Calu3 (cell line): ENCODE measurements around the gene NDUFB6. TPM values are rescaled to one million over a fixed set of nuclear protein-coding genes. Genes with fewer than 3 reads are reported as not detected.

Source experiments
- BruUV-seq: library from RNA; stranded (reverse); fragments of 400-500 nt; replicated peaks from 2 replicates; lab custom pipeline; 2021; lab: Mats Ljungman, UMichigan
- CTCF ChIA-PET: fragments of 300-600 bp; sonication (Branson Sonifier 250); formaldehyde crosslinking; loops from one replicate; lab custom pipeline; 2022; ENCODE audit warnings: antibody characterized with exemption; lab: Charles Lee
- DNase-seq: peaks from one replicate; pipeline ENCODE4 v3.0.0; 2022
- H3K27ac Mint-ChIP-seq: one replicate; pipeline ENCODE4 v1.8.0; 2022; ENCODE audit warnings: mixed read lengths; ENCODE audit not compliant: unreplicated experiment
- H3K27me3 Mint-ChIP-seq: one replicate; pipeline ENCODE4 v1.8.0; 2022; ENCODE audit warnings: mixed read lengths; ENCODE audit not compliant: unreplicated experiment
- H3K36me3 Mint-ChIP-seq: one replicate; pipeline ENCODE4 v1.8.0; 2022; ENCODE audit warnings: mild to moderate bottlenecking, moderate library complexity, mixed read lengths; ENCODE audit not compliant: insufficient read depth, unreplicated experiment
- H3K4me1 Mint-ChIP-seq: one replicate; pipeline ENCODE4 v1.8.0; 2022; ENCODE audit warnings: mild to moderate bottlenecking, low read depth, mixed read lengths; ENCODE audit not compliant: unreplicated experiment
- H3K4me3 Mint-ChIP-seq: one replicate; pipeline ENCODE4 v1.8.0; 2022; ENCODE audit warnings: mild to moderate bottlenecking, low read depth, moderate library complexity, mixed read lengths; ENCODE audit not compliant: unreplicated experiment
- H3K9me3 Mint-ChIP-seq: one replicate; pipeline ENCODE4 v1.8.0; 2022; ENCODE audit warnings: low read depth, mixed read lengths; ENCODE audit not compliant: unreplicated experiment
- intact Hi-C: fragments of 100-400 bp; cut with micrococcal nuclease; formaldehyde crosslinking; loops from one replicate; pipeline ENCODE4 v1.10.0; 2022; ENCODE audit not compliant: unreplicated experiment
- total RNA-seq: library from RNA; stranded (reverse); gene quantifications from 2 replicates; pipeline ENCODE4 v1.2.3, GENCODE V29; 2022
- TF ChIP-seq, protein P1 (sequence below): fragments of 200-600 bp; IDR thresholded peaks from one replicate; pipeline ENCODE4 v1.8.0; 2022; ENCODE audit warnings: antibody characterized with exemption; ENCODE audit not compliant: unreplicated experiment

NDUFB6 gene
- total RNA-seq, 1 experiment from 2014 or later = 48.1 TPM

DNA sequence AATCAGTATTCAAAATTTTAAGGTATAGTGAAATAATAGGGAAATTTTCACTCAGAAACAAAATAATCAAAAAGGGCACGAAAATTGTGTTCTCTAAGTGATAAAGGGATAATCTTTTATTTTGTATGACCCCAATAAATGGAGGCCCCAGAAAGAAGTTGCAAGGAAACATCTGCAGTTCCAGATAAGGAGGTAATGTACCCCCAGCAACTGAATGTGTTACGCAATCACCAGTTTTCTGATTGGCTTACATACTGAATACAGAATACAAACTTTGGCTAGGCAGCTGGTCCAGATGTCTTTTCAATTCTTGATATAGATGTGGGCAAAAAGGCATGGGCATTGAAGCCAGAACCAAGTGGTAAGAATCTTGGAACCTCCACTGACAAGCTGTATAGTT is 18.9 kb downstream of the NDUFB6 start:
- no TSS peak for BruUV-seq
- no peak overlapping the region for H3K4me3 Mint-ChIP-seq
- H3K4me1 Mint-ChIP-seq = peaks cover 8% of the 10 kb centered on the region
- H3K27ac Mint-ChIP-seq = no peak overlapping the region
- no peak for DNase-seq
- H3K27me3 Mint-ChIP-seq = no peaks in the 10 kb centered on the region
- H3K36me3 Mint-ChIP-seq = peaks cover 31% of the 10 kb centered on the region
- no peaks in the 10 kb centered on the region for H3K9me3 Mint-ChIP-seq
- TF ChIP-seq, protein P1, sequence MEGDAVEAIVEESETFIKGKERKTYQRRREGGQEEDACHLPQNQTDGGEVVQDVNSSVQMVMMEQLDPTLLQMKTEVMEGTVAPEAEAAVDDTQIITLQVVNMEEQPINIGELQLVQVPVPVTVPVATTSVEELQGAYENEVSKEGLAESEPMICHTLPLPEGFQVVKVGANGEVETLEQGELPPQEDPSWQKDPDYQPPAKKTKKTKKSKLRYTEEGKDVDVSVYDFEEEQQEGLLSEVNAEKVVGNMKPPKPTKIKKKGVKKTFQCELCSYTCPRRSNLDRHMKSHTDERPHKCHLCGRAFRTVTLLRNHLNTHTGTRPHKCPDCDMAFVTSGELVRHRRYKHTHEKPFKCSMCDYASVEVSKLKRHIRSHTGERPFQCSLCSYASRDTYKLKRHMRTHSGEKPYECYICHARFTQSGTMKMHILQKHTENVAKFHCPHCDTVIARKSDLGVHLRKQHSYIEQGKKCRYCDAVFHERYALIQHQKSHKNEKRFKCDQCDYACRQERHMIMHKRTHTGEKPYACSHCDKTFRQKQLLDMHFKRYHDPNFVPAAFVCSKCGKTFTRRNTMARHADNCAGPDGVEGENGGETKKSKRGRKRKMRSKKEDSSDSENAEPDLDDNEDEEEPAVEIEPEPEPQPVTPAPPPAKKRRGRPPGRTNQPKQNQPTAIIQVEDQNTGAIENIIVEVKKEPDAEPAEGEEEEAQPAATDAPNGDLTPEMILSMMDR = no peak
- intact Hi-C loops = no loop called here
- CTCF ChIA-PET = interaction anchor here (1.1 kb wide), 1 partner anchor 29 kb away, joined by 3 read pairs; no protein-coding TSS in a partner anchor

GRCh38 chr9:32552172-32552872 is 20.6 kb downstream of the NDUFB6 start, which contains the start of the genes SMIM27 and TOPORS:
Gene SMIM27 (plus strand): TSS chr9:32552327. CDS start chr9:32552435, 108 bp downstream.
Gene TOPORS (minus strand): TSS chr9:32552586. CDS start chr9:32552436, 150 bp downstream.
- Mint-ChIP-seq H3K36me3 (peaks cover 31% of the 10 kb centered on the region), H3K4me1 (peaks cover 8% of the 10 kb centered on the region), H3K9me3 (no peaks in the 10 kb centered on the region), H3K27ac (peak within 1 kb of the TSS; percentile 94), H3K4me3 (peak within 1 kb of the TSS; percentile 91), H3K27me3 (no peaks in the 10 kb centered on the region)
- DNase-seq = peak; percentile 82
- CTCF ChIA-PET = interaction anchor here (0.6 to 1.1 kb wide), 3 partner anchors 20 to 173 kb away, joined by 3 to 4 read pairs (median 3); partner anchors contain the start of gene RIGI
- BruUV-seq = TSS peak; percentile 81
- TF ChIP-seq, protein P1 = no peak
- intact Hi-C loops = loop anchor here (2.0 kb wide), 1 partner anchor 20 kb away; the partner anchor contains the start of gene NDUFB6

DNA sequence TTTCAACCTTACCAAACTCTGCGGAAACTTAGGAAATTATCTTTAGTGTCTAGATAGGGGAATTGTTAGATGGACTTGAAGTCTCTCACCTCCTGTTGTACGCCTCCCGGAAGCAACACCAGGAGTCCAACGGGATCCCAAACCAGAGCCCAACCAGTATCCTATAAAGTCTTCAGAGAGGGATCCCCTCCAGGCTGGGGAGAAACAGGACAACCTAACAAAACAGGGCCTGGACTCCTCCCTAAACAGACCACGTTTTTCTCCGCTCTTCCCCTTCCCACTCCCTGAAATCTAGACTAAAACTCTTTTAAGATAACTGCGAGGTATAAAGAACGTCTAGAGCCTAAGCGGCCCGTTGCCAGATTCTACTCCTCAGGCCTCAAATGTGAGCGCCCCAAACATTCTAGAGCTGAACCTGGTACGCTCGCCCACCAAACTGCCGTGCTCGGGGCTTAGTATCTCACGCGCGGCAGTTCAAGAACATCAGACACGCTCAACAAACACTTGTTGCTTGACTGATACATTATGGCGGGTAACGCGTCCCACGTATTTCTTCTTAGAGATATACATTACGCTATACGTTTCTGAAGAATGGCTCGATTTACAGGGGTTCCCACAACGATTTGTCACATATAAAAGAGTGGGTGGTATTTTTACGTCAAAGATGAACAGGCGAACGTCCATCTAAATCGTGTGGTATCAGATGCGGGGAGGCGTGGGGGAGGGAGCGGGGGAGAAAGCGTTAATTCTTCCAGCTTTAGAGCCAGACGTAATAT is 21.5 kb downstream of the NDUFB6 start:
- TF ChIP-seq, protein P1 = no peak
- intact Hi-C loops = loop anchor here (2.0 kb wide), 1 partner anchor 21 kb away; the partner anchor contains the start of gene NDUFB6
- DNase-seq = peak; percentile 30
- Mint-ChIP-seq H3K4me3 (peak overlapping the region; percentile 91), H3K9me3 (no peaks in the 10 kb centered on the region), H3K4me1 (peaks cover 8% of the 10 kb centered on the region), H3K27ac (peak overlapping the region; percentile 94), H3K27me3 (no peaks in the 10 kb centered on the region), H3K36me3 (peaks cover 31% of the 10 kb centered on the region)
- no TSS peak for BruUV-seq
- CTCF ChIA-PET = interaction anchor here (0.6 to 3.0 kb wide), 5 partner anchors 21 to 173 kb away, joined by 3 to 11 read pairs (median 6); partner anchors contain the start of gene RIGI

- TF ChIP-seq, protein P1 = no peak
- CTCF ChIA-PET = interaction anchor here (0.8 to 3.0 kb wide), 4 partner anchors 21 to 172 kb away, joined by 3 to 11 read pairs (median 6); partner anchors contain the start of gene RIGI
- H3K4me3 Mint-ChIP-seq = peak overlapping the region; percentile 91
- no peaks in the 10 kb centered on the region for H3K9me3 Mint-ChIP-seq
- H3K27me3 Mint-ChIP-seq = no peaks in the 10 kb centered on the region
- H3K36me3 Mint-ChIP-seq = peaks cover 31% of the 10 kb centered on the region
- BruUV-seq = no TSS peak
- H3K4me1 Mint-ChIP-seq = peaks cover 8% of the 10 kb centered on the region
- intact Hi-C loops = no loop called here
- DNase-seq = peak; percentile 87
- peak overlapping the region; percentile 94 for H3K27ac Mint-ChIP-seq
These were observed 22.2 kb downstream of the NDUFB6 start for GRCh38 chr9:32550562-32551275.
